Activated T-cell treated with anti-CD3 and anti-CD28 coated beads, Interleukin-2, amount 50 U/mL, for 1 hour (primary cell): ENCODE data around the gene AIDA.
"Not testable (repeated sequence)": the region's sequence is repeated elsewhere in the genome, so short reads cannot be mapped to it uniquely, and the experiment has no call there.

Experiments used
- DNase-seq: peaks from one replicate; pipeline ENCODE4 v3.0.0-alpha.2; 2020

AIDA gene

GRCh38 chr1:222711319-222712252 is 705 bp downstream of the AIDA start:
- peak; percentile 66 for DNase-seq

GRCh38 chr1:222709700-222710153 is 2.6 kb downstream of the AIDA start:
- no peak for DNase-seq

GRCh38 chr1:222706815-222707214 is 5.5 kb downstream of the AIDA start:
- no peak for DNase-seq

GRCh38 chr1:222704260-222704659 is 8.0 kb downstream of the AIDA start:
- DNase-seq: no peak

- no peak for DNase-seq
Observed at GRCh38 chr1:222702210-222702609, 10.1 kb downstream of the AIDA start.

GRCh38 chr1:222697826-222698225 is 14.5 kb downstream of the AIDA start:
- no peak for DNase-seq

GRCh38 chr1:222697203-222697602 is 15.1 kb downstream of the AIDA start:
- DNase-seq: no peak

- no peak for DNase-seq
Observed at GRCh38 chr1:222696741-222697140, 15.6 kb downstream of the AIDA start.

GRCh38 chr1:222694927-222695326 is 17.4 kb downstream of the AIDA start:
- DNase-seq: no peak

- no peak for DNase-seq
Observed at GRCh38 chr1:222691016-222691415, 21.3 kb downstream of the AIDA start.

- DNase-seq: no peak
Observed at GRCh38 chr1:222680080-222680479, 32.2 kb downstream of the AIDA start.

- no peak for DNase-seq
Observed at GRCh38 chr1:222670110-222670509, 42.2 kb downstream of the AIDA start.

- not testable (repeated sequence) for DNase-seq
Observed at GRCh38 chr1:222669107-222669506, 43.2 kb downstream of the AIDA start.

GRCh38 chr1:222668184-222668583 is 44.1 kb downstream of the AIDA start:
- not testable (repeated sequence) for DNase-seq

- no peak for DNase-seq
Observed at GRCh38 chr1:222665964-222666363, 46.3 kb downstream of the AIDA start.

GRCh38 chr1:222663431-222663934 is 48.8 kb downstream of the AIDA start:
- no peak for DNase-seq

GRCh38 chr1:222657899-222658298 is 54.4 kb downstream of the AIDA start:
- DNase-seq: no peak

GRCh38 chr1:222656391-222657155 is 55.7 kb downstream of the AIDA start:
- no peak for DNase-seq

- DNase-seq: peak; percentile 64
Observed at GRCh38 chr1:222654849-222655248, 57.4 kb downstream of the AIDA start.

- no peak for DNase-seq
Observed at GRCh38 chr1:222653178-222653827, 59.0 kb downstream of the AIDA start.

- no peak for DNase-seq
Observed at GRCh38 chr1:222652676-222653075, 59.6 kb downstream of the AIDA start.

GRCh38 chr1:222644636-222644980 is 67.7 kb downstream of the AIDA start:
- no peak for DNase-seq

GRCh38 chr1:222643938-222644635 is 68.2 kb downstream of the AIDA start:
- DNase-seq: peak; percentile 97
